IMR-90 (cell line): ENCODE measurements around the gene VOPP1. TPM values are rescaled to one million over a fixed set of nuclear protein-coding genes. Genes with fewer than 3 reads are reported as not detected.

Experiments used
- ATAC-seq: fragments of 200-7000 bp; cut with Tn5 transposase; 2 replicates; pipeline ENCODE4 v1.9.1; 2020; ENCODE audit warnings: low read depth, mild to moderate bottlenecking, moderate library complexity
- BruUV-seq: library from RNA; stranded (reverse); fragments of 400-500 nt; replicated peaks from 2 replicates; lab custom pipeline; 2021; lab: Mats Ljungman, UMichigan
- CTCF ChIA-PET: fragments of 300-600 bp; formaldehyde crosslinking; extraction: SDS; loops from one replicate; lab custom pipeline; 2021; ENCODE audit warnings: antibody characterized with exemption; lab: Yijun Ruan, JAX
- POLR2A ChIA-PET: fragments of 300-600 bp; sonication (Branson Sonifier 250); formaldehyde crosslinking; loops from one replicate; lab custom pipeline; 2022; ENCODE audit warnings: antibody characterized with exemption; ENCODE audit not compliant: unreplicated experiment; lab: Charles Lee
- DNase-seq: peaks from one replicate; pipeline ENCODE4 v3.0.0; 2013
- H2AFZ ChIP-seq: replicated peaks from 2 replicates; pipeline ENCODE3; 2013; ENCODE audit warnings: low read length, mild to moderate bottlenecking; ENCODE audit not compliant: poor library complexity
- H2AK5ac ChIP-seq: 2 replicates; pipeline ENCODE4 v1.6.1; 2013; ENCODE audit warnings: low read depth, low read length, inconsistent platforms
- H2AK9ac ChIP-seq: replicated peaks from 2 replicates; pipeline ENCODE3; 2013; ENCODE audit warnings: mild to moderate bottlenecking, low read depth, low read length, moderate library complexity; ENCODE audit not compliant: poor library complexity
- H2BK120ac ChIP-seq: 2 replicates; pipeline ENCODE4 v1.6.1; 2013; ENCODE audit warnings: low read depth, low read length, inconsistent platforms
- H2BK15ac ChIP-seq: 3 replicates; pipeline ENCODE4 v1.6.1; 2013; ENCODE audit warnings: low read depth, low read length, inconsistent platforms
- H2BK20ac ChIP-seq: 2 replicates; pipeline ENCODE4 v1.6.1; 2013; ENCODE audit warnings: low read depth, mild to moderate bottlenecking, inconsistent platforms, low read length, moderate library complexity
- H2BK5ac ChIP-seq: 2 replicates; pipeline ENCODE4 v1.6.1; 2013; ENCODE audit warnings: mild to moderate bottlenecking, low read depth, low read length, inconsistent platforms; ENCODE audit not compliant: poor library complexity, severe bottlenecking
- H3K14ac ChIP-seq: replicated peaks from 2 replicates; pipeline ENCODE4 v1.6.1; 2013; ENCODE audit warnings: low read depth, low read length, inconsistent platforms
- H3K18ac ChIP-seq: 2 replicates; pipeline ENCODE4 v1.6.1; 2013; ENCODE audit warnings: low read depth, low read length, control low read depth
- H3K23ac ChIP-seq: 2 replicates; pipeline ENCODE4 v1.6.1; 2013; ENCODE audit warnings: low read depth, low read length, inconsistent platforms
- H3K27ac ChIP-seq: 2 replicates; pipeline ENCODE4 v1.5.1; 2013; ENCODE audit warnings: mild to moderate bottlenecking, control low read depth, low read length; ENCODE audit not compliant: insufficient read depth
- H3K27me3 ChIP-seq: 2 replicates; pipeline ENCODE4 v1.6.1; 2013; ENCODE audit warnings: low read length; ENCODE audit not compliant: control insufficient read depth, insufficient read depth
- H3K36me3 ChIP-seq: 2 replicates; pipeline ENCODE4 v1.6.1; 2013; ENCODE audit warnings: low read length, mixed read lengths; ENCODE audit not compliant: control insufficient read depth, insufficient read depth
- H3K4ac ChIP-seq: 2 replicates; pipeline ENCODE4 v1.6.1; 2013; ENCODE audit warnings: low read depth, low read length, inconsistent platforms
- H3K4me1 ChIP-seq: 2 replicates; pipeline ENCODE4 v1.6.1; 2013; ENCODE audit warnings: low read length, mixed read lengths; ENCODE audit not compliant: control insufficient read depth, insufficient read depth
- H3K4me2 ChIP-seq: 2 replicates; pipeline ENCODE4 v1.6.1; 2013; ENCODE audit warnings: low read depth, mild to moderate bottlenecking, control low read depth, low read length, moderate library complexity
- H3K4me3 ChIP-seq: 2 replicates; pipeline ENCODE4 v1.5.1; 2013; ENCODE audit warnings: low read depth, mild to moderate bottlenecking, control low read depth, low read length, moderate library complexity; ENCODE audit not compliant: insufficient read depth
- H3K56ac ChIP-seq: 2 replicates; pipeline ENCODE4 v1.6.1; 2013; ENCODE audit warnings: low read length, inconsistent platforms; ENCODE audit not compliant: insufficient read depth; ENCODE audit errors: extremely low read depth
- H3K79me1 ChIP-seq, 2 experiments: 2 replicates each; pipeline ENCODE4 v1.6.1; 2013; ENCODE audit warnings: low read length in 2 of 2, inconsistent platforms in 1 of 2, low read depth in 1 of 2
- H3K9ac ChIP-seq: 2 replicates; pipeline ENCODE4 v1.6.1; 2013; ENCODE audit warnings: low read depth, low read length, control low read depth
- H3K9me1 ChIP-seq: 2 replicates; pipeline ENCODE4 v1.6.1; 2013; ENCODE audit warnings: low read length, inconsistent platforms; ENCODE audit not compliant: insufficient read depth
- H3K9me3 ChIP-seq: 2 replicates; pipeline ENCODE4 v1.6.1; 2013; ENCODE audit warnings: low read length; ENCODE audit not compliant: control insufficient read depth, insufficient read depth
- H4K20me1 ChIP-seq: 2 replicates; pipeline ENCODE4 v1.6.1; 2013; ENCODE audit warnings: low read length, inconsistent platforms; ENCODE audit not compliant: insufficient read depth
- H4K5ac ChIP-seq: 2 replicates; pipeline ENCODE4 v1.6.1; 2013; ENCODE audit warnings: mild to moderate bottlenecking, low read depth, low read length, control low read depth
- H4K8ac ChIP-seq, 2 experiments: 2 replicates each; pipeline ENCODE4 v1.6.1; 2013; ENCODE audit warnings: low read depth in 2 of 2, low read length in 2 of 2, control low read depth in 1 of 2, inconsistent platforms in 1 of 2
- H4K91ac ChIP-seq: 2 replicates; pipeline ENCODE4 v1.6.1; 2013; ENCODE audit warnings: low read depth, low read length, inconsistent platforms; ENCODE audit not compliant: insufficient read depth
- BHLHE40 ChIP-seq: fragments of 150-350 bp; IDR thresholded peaks from 2 replicates; pipeline ENCODE4 v1.6.1; 2016; ENCODE audit warnings: mild to moderate bottlenecking, low read depth, low read length
- CEBPB ChIP-seq: IDR thresholded peaks from 2 replicates; pipeline ENCODE4 v1.6.1; 2012; ENCODE audit warnings: low read depth, low read length, improper control_type of control experiment
- CTCF ChIP-seq: conservative IDR thresholded peaks from 2 replicates; pipeline ENCODE4 v1.5.1; 2012; ENCODE audit warnings: mild to moderate bottlenecking, low read depth, low read length, improper control_type of control experiment
- FOS ChIP-seq: fragments of 150-350 bp; IDR thresholded peaks from 2 replicates; pipeline ENCODE4 v1.6.1; 2016; ENCODE audit warnings: low read depth, low read length
- MAFK ChIP-seq: IDR thresholded peaks from 2 replicates; pipeline ENCODE4 v1.6.1; 2012; ENCODE audit warnings: low read depth, low read length, improper control_type of control experiment
- MXI1 ChIP-seq: IDR thresholded peaks from 2 replicates; pipeline ENCODE4 v1.6.1; 2012; ENCODE audit warnings: low read depth, mild to moderate bottlenecking, low read length, moderate library complexity, borderline replicate concordance
- NFE2L2 ChIP-seq: fragments of 150-350 bp; IDR thresholded peaks from 2 replicates; pipeline ENCODE4 v1.6.1; 2016; ENCODE audit warnings: low read depth, mild to moderate bottlenecking, low read length
- POLR2A ChIP-seq: IDR thresholded peaks from 2 replicates; pipeline ENCODE4 v1.6.1; 2012; ENCODE audit warnings: mild to moderate bottlenecking, low read depth, low read length
- RCOR1 ChIP-seq: IDR thresholded peaks from 2 replicates; pipeline ENCODE4 v1.6.1; 2012; ENCODE audit warnings: mild to moderate bottlenecking, low read length, improper control_type of control experiment; ENCODE audit not compliant: insufficient replicate concordance
- RFX5 ChIP-seq: IDR thresholded peaks from 2 replicates; pipeline ENCODE4 v1.8.0; 2012; ENCODE audit warnings: low read depth, mild to moderate bottlenecking, low read length, moderate library complexity
- SMC3 ChIP-seq: fragments of 150-350 bp; IDR thresholded peaks from 2 replicates; pipeline ENCODE4 v1.6.1; 2016; ENCODE audit warnings: low read depth, mild to moderate bottlenecking, antibody characterized with exemption, low read length, moderate library complexity
- USF2 ChIP-seq: fragments of 150-350 bp; IDR thresholded peaks from 2 replicates; pipeline ENCODE4 v1.6.1; 2017; ENCODE audit warnings: mild to moderate bottlenecking, antibody characterized with exemption, low read length, low read depth
- WGBS, 2 experiments: methylation state at CpG; one replicate each; pipeline versions ENCODE4 v1.1.5 to v1.1.7; 2013; ENCODE audit warnings: missing lambda C conversion rate in 2 of 2; ENCODE audit not compliant: insufficient read length in 1 of 2; ENCODE audit errors: extremely low coverage in 2 of 2; 5-methylcytosine and 5-hydroxymethylcytosine counted together
- dilution Hi-C: fragments of 300-500 bp; cut with HindIII; formaldehyde crosslinking; loops from one replicate; pipeline ENCODE4 v1.14.3; 2018; ENCODE audit warnings: low sequenced_read_pairs; ENCODE audit not compliant: unreplicated experiment
- in situ Hi-C: fragments of 300-500 bp; cut with MboI; formaldehyde crosslinking; loops from 3 replicates; pipeline ENCODE4 v1.14.3; 2019; ENCODE audit warnings: low sequenced_read_pairs, inconsistent platforms, mixed read lengths
- intact Hi-C: fragments of 100-400 bp; cut with micrococcal nuclease; formaldehyde crosslinking; loops from 2 replicates; pipeline ENCODE4 v1.10.0; 2022
- polyA plus RNA-seq, 3 experiments: library from polyadenylated mRNA; depleted of rRNA; stranded (reverse); fragments of >200 nt; gene quantifications; 2 replicates each; pipeline ENCODE4 v1.2.3, GENCODE V29; 2012; ENCODE audit warnings: low replicate concordance in 1 of 3
- total RNA-seq: library from RNA; depleted of rRNA; stranded (reverse); fragments of >200 nt; gene quantifications from 2 replicates; pipeline ENCODE4 v1.2.3, GENCODE V29; 2012

The VOPP1 gene
- total and polyA plus RNA-seq, 2 of the 4 experiments (the other 2 are of a cell fraction), result 60.2 to 94.5 TPM

- Histone ChIP-seq H3K23ac (no peak overlapping the region), H2BK5ac (no peak overlapping the region), H3K14ac (no peak overlapping the region), H3K56ac (no peak overlapping the region), H3K4me3 (no peak overlapping the region), H3K27me3 (peaks cover 16% of the 10 kb centered on the region), H4K91ac (no peak overlapping the region), H4K5ac (no peak overlapping the region), H3K9me1 (peaks cover 17% of the 10 kb centered on the region), H2BK120ac (no peak overlapping the region), H3K4ac (no peak overlapping the region), H2AK5ac (no peak overlapping the region), H3K18ac (no peak overlapping the region), H3K4me1 (peaks cover 4% of the 10 kb centered on the region; the same call in 1 of the 2 replicates), H3K27ac (no peak overlapping the region), H3K9ac (no peak overlapping the region), H3K4me2 (no peak overlapping the region), H3K36me3 (no peaks in the 10 kb centered on the region), H3K79me1 (0 out of 4 replicates have a peak, but pooled peaks cover 0 to 2% of the 10 kb centered on the region in 2 experiments), H4K20me1 (no peaks in the 10 kb centered on the region), H2BK15ac (no peak overlapping the region), H2BK20ac (no peak overlapping the region), H2AFZ (no peak overlapping the region), H4K8ac (no peak overlapping the region), H2AK9ac (no peak overlapping the region), H3K9me3 (no peaks in the 10 kb centered on the region)
- no peak for ATAC-seq
- TF ChIP-seq BHLHE40, result no peak
- TF ChIP-seq CEBPB, result no peak
- no peak for TF ChIP-seq RFX5
- no peak for TF ChIP-seq MAFK
- TF ChIP-seq SMC3, result no peak
- TF ChIP-seq NFE2L2, result no peak
- TF ChIP-seq POLR2A, result no peak
- no peak for TF ChIP-seq USF2
- TF ChIP-seq MXI1, result no peak
- TF ChIP-seq CTCF, result no peak
- no peak for TF ChIP-seq RCOR1
- TF ChIP-seq FOS, result no peak
- ChIA-PET POLR2A (no interaction called here), CTCF (no interaction called here)
- in situ Hi-C loops (loop anchor here (5.0 to 10.0 kb wide), 2 partner anchors 153 to 315 kb away; no protein-coding TSS in a partner anchor), intact Hi-C loops (no loop called here), dilution Hi-C loops (no loop called here)
- DNase-seq, result no peak
- 80% methylated on average over 1 of the region's 1 CpG; no CpG with 5 or more reads in 1 of the 2 experiments for WGBS, 2 experiments
- no TSS peak for BruUV-seq
Measured at GRCh38 chr7:55589905-55590304, 17.6 kb upstream of the VOPP1 start.
